ENCODE data around the gene RAB1A. TPM values are rescaled to one million over a fixed set of nuclear protein-coding genes. Genes with fewer than 3 reads are reported as not detected.
"Not testable (repeated sequence)": the region's sequence is repeated elsewhere in the genome, so short reads cannot be mapped to it uniquely, and the experiment has no call there.

Gene RAB1A
- 100 to 1,000 TPM in 1 of 4 donors, 10 to 100 TPM in 3; 72.6 to 101 (median 78.3) TPM for total RNA-seq

- 0% methylated on average over 22 of the region's 76 CpGs; no CpG with 5 or more reads in 1 of the 2 donors for WGBS, 2 donors
- intact Hi-C loops (cut with DNase I): loop anchor here (10.0 kb wide), 1 partner anchor 55 kb away; no protein-coding TSS in a partner anchor
- peak; percentile 23 to 45 (median 30) for TF ChIP-seq CTCF (IDR thresholded peaks at IDR 0.05)
- peak in 3 of 4 donors; percentile 80 to 93 (median 86) for TF ChIP-seq POLR2A (IDR thresholded peaks at IDR 0.05)
These were observed at the start of gene RAB1A for GRCh38 chr2:65129826-65130663. RAB1A (minus strand) TSS chr2:65130106; CDS start chr2:65129915, 191 bp downstream.

GRCh38 chr2:65177751-65178442, 48.0 kb upstream of the RAB1A start:
- Histone ChIP-seq H3K4me1 (no peaks in the 10 kb centered on the region), H3K9me3 (no peaks in the 10 kb centered on the region), H3K4me3 (no peak overlapping the region), H3K36me3 (no peaks in the 10 kb centered on the region), H3K27ac (no peak overlapping the region), H3K27me3 (peaks cover 0 to 7% (median 0%) of the 10 kb centered on the region in 4 donors)
- TF ChIP-seq CTCF (IDR thresholded peaks at IDR 0.05) (no peak), POLR2A (IDR thresholded peaks at IDR 0.05) (no peak)
- DNase-seq: no peak
- 65 to 74% methylated on average over 2 to 8 of the region's 8 CpGs for WGBS, 2 donors
- intact Hi-C loops (cut with DNase I): no loop called here

More at GRCh38 chr2:65129826-65130663, at the start of gene RAB1A:
- no peaks in the 10 kb centered on the region for H3K27me3 ChIP-seq
- peaks cover 16 to 44% (median 34%) of the 10 kb centered on the region in 3 donors for H3K4me1 ChIP-seq
- DNase-seq: peak; percentile 99
- no peaks in the 10 kb centered on the region for H3K9me3 ChIP-seq
- no peaks in the 10 kb centered on the region for H3K36me3 ChIP-seq
- H3K4me3 ChIP-seq: peak within 1 kb of the TSS; percentile 86 to 97 (median 92)
- H3K27ac ChIP-seq: peak within 1 kb of the TSS; percentile 96 to 100 (median 100)

GRCh38 chr2:65175894-65176530, 46.1 kb upstream of the RAB1A start:
- TF ChIP-seq CTCF (IDR thresholded peaks at IDR 0.05) (no peak), POLR2A (IDR thresholded peaks at IDR 0.05) (no peak)
- H3K27ac ChIP-seq: no peak overlapping the region
- no peak overlapping the region for H3K4me3 ChIP-seq
- H3K4me1 ChIP-seq: no peaks in the 10 kb centered on the region
- peaks cover 0 to 7% (median 0%) of the 10 kb centered on the region in 4 donors for H3K27me3 ChIP-seq
- no peaks in the 10 kb centered on the region for H3K9me3 ChIP-seq
- intact Hi-C loops (cut with DNase I): no loop called here
- 81 to 95% methylated on average over 4 to 7 of the region's 23 CpGs for WGBS, 2 donors
- DNase-seq: no peak
- no peaks in the 10 kb centered on the region for H3K36me3 ChIP-seq

- WGBS, 2 donors: 74 to 91% methylated on average over 3 of the region's 3 CpGs
- H3K4me3 ChIP-seq; intact Hi-C loops (cut with DNase I); DNase-seq; H3K27ac ChIP-seq; H3K27me3 ChIP-seq; H3K4me1 ChIP-seq; H3K9me3 ChIP-seq; H3K36me3 ChIP-seq: not testable (repeated sequence)
These were observed 44.1 kb upstream of the RAB1A start for GRCh38 chr2:65174031-65174430.

- H3K27ac ChIP-seq: no peak overlapping the region
- DNase-seq: no peak
- peaks cover 0 to 7% (median 0%) of the 10 kb centered on the region in 4 donors for H3K27me3 ChIP-seq
- H3K9me3 ChIP-seq: no peaks in the 10 kb centered on the region
- intact Hi-C loops (cut with DNase I): no loop called here
- WGBS, 2 donors: 87 to 90% methylated on average over 8 to 12 of the region's 12 CpGs
- H3K4me3 ChIP-seq: no peak overlapping the region
- no peaks in the 10 kb centered on the region for H3K4me1 ChIP-seq
- TF ChIP-seq CTCF (IDR thresholded peaks at IDR 0.05) (no peak), POLR2A (IDR thresholded peaks at IDR 0.05) (no peak)
- H3K36me3 ChIP-seq: no peaks in the 10 kb centered on the region
These were observed 43.3 kb upstream of the RAB1A start for GRCh38 chr2:65172994-65173790.

GRCh38 chr2:65170611-65171477, 40.9 kb upstream of the RAB1A start:
- H3K4me1 ChIP-seq; intact Hi-C loops (cut with DNase I); H3K36me3 ChIP-seq; H3K27ac ChIP-seq; DNase-seq; H3K9me3 ChIP-seq; H3K4me3 ChIP-seq; H3K27me3 ChIP-seq: not testable (repeated sequence)
- WGBS, 2 donors: 84 to 87% methylated on average over 11 to 14 of the region's 14 CpGs

All from esophagus squamous epithelium (tissue), 5 donors.